Dedifferentiated amniotic fluid mesenchymal stem cell (primary cell): ENCODE measurements around the gene LCN1.
"Not testable (repeated sequence)": the region's sequence is repeated elsewhere in the genome, so short reads cannot be mapped to it uniquely, and the experiment has no call there.

Experiments
- DNase-seq: peaks from one replicate; pipeline ENCODE4 v3.0.0-alpha.2; 2016; ENCODE audit errors: extremely low spot score

LCN1 gene

DNA sequence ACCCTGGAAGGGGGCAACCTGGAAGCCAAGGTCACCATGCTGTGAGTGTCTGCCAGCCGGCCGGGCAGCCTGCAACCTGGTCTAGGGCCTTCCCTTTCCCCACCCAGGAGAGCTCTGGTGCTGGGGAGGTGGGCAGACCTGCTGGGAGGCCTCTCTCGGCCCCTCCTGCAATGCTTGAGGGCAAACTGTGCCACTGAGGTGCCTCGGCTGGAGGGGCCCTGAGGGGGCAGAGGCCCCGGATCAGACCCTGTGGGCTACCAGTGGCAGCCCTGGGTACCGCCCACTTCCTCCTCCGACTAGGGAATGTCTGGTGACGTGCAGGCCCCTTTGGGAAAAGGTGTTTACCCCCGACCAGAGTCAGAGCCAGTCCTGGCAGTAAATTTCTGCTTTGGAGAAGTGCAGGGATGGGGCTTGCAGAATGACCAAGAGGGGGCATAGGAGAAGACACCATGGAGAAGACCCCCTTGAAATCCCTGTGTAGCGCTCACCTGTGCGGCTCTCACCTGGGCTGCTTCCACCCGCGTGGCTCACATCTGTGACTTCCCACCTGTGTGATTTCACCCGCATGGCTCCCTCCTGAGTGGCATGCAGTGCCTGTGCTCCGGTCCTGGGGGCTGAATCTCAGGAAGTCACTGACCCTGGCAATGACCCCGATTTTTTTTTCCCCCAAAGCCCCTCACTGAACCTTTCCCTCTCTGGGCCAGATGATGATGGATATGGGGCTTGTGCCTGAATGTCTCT lies 1.1 kb downstream of the LCN1 start:
- no peak for DNase-seq

DNA sequence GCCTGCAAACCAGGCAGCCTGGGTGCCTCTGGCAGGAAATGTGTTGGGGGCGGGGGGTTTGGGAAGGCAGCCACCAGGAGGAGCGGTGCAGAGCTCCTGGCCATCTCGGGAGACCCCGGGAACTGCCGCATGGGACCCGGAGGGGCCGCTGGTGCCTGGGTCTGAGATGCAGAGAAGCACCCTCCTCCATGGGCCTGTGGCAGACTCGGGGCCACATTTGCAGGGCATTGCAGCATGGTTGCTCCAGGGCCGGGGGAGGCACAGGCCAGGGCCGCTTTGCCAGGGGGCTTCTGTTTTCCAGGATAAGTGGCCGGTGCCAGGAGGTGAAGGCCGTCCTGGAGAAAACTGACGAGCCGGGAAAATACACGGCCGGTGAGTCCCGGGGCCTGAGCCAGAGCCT lies 1.7 kb downstream of the LCN1 start:
- no peak for DNase-seq

DNA sequence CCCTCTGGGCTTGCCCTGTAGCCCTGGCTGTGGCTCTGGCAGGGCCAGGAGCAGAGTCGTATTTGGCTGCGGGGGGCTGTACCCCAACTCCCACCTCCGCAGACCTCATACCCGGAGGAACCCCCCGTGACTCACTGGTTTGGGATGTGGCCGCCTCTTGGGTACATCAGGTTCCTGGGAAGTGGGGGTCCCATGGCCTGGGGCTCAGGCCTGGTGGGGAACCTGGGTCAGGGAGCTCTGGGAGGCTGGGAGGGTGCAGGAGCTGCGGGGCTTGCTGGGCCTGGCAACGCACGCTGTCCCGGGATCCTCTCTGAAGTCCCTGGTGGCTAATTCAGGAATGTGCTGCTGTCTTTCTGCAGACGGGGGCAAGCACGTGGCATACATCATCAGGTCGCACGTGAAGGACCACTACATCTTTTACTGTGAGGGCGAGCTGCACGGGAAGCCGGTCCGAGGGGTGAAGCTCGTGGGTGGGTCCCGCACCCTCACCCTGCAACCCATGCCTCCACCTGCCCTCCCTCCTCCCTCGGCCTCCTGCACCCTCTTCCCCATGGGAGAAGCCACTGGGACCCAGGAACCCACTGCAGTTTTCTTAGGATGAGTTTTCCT lies 2.4 kb downstream of the LCN1 start:
- no peak for DNase-seq

DNA sequence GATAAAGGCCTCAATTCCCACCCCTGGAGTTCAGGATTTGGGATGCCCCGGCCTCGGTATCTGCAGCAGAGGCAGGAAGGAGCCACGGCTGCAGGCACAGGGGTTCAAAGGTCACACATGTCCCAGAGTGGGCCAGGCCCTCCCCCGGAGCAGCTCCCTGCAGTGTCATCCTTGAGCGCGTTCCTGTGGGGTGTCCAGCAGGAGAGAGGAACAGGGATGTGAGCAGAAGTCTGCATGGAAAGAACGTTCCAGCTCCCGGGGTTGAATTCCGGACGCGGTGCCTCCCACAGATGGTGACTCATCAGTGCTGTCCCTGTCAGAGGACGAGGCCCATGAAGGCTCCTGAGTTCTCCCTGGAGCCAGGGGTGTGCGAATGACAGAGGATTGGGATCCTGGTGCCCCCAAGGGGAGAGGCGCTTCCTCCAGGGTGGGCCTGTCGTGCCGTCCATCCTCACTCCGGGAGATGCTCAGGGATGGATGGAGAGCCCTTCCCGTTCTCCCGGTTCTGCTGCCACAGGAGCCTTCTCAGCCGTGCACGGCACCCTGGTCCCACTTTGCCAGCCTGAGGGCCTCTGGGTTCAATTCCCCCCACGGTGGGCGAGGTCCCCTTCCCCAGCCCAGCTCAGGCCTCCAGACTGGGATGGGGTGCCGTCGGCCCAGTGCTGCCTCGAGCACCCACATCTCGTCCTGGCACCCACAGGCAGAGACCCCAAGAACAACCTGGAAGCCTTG lies 3.1 kb downstream of the LCN1 start:
- no peak for DNase-seq

DNA sequence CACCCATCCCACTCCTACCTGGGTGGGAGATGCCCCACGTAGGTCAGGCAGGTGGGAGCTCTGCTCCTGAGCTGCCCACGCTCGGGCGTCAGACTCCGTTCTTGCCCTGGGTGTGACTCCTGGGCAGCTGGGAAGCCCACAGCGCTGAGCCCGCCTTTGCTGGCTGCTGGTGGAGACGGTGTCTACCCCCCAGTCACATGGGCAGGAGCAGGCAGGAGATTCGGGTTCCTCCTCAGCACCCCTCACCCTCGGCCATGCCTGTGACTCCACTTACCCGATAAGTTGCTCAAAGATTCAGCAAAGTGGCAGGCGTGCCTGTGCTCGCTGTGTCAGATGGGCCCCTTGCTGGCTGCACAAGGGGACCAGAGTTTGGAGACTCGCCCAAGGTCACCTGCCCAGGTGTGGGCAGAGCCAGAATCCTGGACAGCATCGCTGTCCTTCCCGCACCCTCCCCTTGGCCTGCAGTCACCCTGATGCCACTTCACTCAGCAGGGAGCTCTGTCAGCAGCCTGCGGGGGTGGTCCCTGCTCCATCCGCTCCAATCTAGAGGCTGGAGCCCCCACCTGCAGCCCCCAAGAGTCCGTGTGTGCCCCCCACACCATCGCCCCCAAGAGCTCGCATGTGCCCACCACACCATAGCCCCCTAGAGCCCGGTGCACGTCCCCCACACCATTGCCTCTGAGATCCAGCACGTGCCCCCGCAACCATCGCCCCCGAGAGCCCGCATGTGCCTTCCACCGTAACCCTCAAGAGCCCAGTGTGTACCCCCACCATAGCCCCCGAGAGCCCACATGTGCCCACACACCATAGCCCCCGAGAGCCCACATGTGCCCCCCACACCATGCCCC lies 4.2 kb downstream of the LCN1 start:
- DNase-seq, result no peak

DNA sequence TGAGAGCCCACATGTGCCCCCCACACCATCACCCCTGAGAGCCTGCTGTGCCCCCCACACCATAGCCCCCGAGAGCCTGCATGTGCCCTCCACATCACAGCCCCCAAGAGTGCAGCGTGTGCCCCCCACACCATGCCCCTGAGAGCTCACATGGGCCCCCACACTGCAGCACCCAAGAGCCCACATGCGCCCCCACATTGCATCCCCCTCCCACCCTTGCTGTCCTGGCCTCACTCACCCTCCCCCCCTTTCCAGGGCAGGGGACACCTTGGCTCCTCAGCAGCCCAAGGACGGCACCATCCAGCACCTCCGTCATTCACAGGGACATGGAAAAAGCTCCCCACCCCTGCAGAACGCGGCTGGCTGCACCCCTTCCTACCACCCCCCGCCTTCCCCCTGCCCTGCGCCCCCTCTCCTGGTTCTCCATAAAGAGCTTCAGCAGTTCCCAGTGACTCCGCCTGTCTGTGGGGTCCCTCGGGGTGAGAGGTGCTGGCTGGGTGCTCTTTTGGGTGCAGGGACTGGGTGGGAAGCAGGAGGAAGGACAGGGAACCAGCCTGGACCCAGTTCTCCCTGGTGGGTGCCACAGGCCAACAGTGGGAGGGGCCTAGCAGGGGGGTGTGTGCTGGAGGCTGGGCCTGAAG lies 5.0 kb downstream of the LCN1 start:
- no peak for DNase-seq

DNA sequence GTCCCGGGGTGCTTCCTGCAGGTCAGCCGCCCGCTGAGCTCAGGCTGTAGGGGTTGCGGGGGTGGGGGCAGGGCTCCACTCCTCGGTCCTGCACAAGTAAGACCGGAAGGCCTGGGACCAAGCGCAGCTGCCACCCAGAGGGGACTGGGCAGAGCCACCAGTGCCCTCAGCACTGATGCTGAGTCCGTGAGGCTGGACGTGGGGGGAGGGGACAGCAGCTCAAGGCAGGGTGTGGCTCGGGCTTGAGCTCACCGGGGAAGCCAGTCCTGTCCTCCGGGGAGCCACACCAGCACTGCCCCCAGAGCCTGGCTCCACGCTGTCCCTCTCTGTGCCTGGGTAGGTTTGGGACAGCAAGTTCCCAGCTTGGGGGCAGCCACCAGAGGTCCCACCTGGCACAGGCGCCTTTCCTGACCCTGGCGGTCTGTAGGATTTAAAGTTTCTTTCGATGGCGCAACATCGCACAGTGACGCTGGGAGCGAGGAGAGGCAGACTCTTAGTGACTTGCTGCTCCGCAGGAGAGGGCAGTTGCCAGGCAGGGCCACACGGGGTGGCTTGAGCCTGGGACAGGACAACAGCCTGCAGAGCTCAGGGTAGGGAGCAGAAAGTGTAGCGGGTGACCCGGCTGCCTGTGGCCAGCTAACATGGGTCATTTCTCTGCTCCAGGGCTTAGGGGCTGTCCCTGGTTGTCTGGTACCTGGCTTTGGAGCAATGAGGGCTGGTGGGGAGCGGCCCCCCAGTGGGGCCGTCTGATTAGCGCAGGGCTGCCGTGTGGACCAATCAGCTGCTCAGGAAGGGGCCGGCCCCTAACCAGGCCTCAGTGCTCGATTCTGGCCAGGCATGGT lies 5.7 kb downstream of the LCN1 start:
- DNase-seq, result no peak

DNA sequence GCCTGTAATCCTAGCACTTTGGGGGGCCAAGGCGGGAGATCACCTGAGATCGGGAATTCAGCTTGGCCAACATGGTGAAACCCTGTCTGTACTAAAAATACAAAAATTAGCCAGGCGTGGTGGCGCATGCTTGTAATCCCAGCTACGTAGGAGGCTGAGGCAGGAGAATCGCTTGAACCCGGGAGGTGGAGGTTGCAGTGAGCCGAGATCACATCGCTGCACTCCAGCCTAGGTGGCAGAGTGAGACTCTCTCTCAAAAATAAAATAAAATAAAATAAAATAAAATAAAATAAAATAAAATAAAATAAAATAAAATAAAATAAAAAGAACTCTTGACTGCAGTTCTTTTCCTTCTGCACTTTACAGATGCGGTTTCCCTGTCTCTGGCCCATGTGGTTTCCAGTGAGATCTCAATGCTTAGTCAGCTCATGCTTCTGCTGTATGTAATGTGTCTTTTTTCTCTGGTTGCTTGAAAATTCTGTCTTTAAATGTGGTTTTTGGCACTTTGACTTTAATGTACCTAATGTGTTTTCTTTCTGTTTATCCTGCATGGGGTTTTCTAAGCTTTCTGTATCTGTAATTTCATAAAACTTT lies 7.7 kb downstream of the LCN1 start:
- DNase-seq, result not testable (repeated sequence)

DNA sequence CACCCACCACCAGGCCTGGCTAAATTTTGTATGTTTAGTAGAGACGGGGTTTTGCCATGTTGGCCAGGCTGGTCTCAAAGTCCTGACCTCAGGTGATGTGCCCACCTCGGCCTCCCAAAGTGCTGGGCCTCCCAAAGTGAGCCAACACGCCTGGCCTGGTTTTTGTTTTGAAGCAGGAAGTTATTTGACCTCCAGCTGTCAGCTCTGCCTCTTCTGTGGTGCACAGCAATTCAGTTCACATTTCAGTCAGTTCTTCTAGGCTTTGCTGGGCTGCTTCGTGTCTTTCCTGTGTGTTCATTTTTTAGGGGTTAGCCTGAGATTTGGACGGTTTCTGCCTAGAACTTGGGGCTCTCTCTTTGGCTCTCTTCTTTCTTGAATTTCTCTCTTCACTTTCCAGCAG lies 8.9 kb downstream of the LCN1 start:
- no peak for DNase-seq

DNA sequence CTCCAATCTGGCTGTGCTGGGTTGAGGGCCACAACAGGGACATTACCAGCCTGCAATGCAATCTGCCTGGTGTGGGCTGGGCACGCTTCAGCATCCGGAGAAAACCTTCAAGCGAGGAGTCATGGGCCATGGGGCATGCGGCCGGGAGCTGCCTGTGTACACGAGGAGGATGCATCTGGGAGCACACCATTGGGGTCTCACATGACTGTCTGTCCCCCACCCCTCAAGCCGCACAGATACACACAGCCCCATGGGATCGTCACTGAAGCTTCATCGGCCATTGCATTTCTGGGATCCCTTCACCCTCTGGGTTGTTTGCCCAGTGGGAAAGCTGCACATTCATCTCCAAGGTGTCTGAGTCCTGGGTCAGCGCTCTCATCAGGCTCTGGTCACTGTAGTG lies 9.9 kb downstream of the LCN1 start:
- DNase-seq, result no peak

DNA sequence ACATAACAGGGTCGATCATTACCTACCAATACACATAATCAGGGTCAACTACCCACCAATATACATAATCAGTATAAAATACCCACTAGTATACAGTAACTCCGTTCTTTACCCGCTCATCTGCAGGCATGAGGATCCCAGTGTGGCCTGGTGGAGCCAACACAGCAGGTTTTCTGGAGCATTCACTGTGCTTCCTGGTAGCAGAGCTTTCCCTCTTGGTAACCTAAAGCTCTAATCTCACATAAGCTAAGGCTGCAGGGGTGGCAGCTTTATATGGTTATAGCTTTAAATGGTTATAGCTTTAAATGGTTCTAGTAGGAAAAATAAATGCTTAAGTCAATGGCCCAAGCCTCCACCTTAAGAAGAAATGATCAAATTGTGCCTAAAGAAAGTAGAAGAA lies 11.9 kb downstream of the LCN1 start:
- no peak for DNase-seq

DNA sequence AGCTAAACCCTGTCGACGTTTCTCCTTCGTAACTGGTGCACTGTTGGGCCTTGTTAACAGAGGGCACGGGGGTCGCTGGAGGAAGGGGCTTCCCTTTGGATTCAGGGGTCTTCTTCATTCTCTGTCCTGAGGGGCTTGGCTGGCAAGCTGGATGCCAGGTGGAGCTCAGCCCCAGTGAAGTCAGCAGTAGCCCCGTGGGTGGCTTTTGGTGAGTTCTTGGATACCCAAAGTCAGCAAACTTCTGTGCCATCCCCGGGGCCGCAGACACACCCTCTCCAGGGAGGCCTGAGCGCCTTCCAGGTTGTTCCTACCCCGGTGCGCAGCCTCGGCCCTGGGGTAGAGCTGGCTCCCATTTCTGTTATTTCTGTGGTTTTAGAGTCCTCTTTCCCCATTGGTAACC lies 12.4 kb downstream of the LCN1 start:
- DNase-seq, result no peak

DNA sequence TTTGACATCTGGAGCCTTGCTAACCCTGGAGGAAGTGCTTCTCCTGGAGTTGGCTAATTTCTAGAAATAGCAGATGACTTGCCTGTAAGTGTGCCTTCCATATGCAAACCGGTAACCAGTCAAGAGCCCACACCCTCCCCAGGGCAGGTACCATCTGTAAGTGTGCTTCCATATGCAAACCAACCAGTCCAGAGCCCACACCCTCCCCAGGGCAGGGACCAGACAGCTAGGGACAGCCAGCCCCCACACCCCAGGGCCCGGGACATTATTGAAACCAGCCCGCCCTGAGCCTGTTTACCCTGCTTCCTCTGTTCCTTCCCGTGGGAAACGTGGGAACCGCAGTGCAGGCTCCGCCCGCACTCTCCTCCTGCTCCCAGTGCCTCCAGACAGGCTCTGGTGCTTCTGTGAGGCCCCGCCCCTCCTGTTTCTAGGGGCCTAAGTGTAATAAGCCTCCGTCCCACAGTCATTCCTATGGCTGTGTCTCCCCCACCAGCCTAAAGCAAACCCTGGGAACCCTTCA lies 13.0 kb downstream of the LCN1 start:
- not testable (repeated sequence) for DNase-seq

DNA sequence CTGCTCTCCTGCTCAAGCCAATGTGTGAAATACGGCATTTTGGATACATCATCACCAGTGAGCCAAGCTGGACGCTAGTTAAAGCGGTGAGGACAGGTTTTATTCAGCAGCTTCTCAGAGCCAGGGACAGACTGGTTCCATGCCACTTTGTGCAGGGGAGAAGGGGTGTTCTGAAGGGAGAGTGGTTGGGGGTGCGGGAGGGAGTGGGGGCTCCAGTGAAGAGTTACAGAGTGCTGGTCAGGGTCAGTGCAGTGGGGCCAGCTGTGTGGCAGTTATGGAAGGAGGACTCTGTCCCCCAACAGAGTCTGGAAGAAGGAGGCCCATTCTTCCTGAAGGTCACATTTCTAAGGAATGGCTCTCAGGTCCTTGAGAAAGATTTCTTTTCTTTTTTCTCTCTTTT lies 13.6 kb downstream of the LCN1 start:
- not testable (repeated sequence) for DNase-seq

DNA sequence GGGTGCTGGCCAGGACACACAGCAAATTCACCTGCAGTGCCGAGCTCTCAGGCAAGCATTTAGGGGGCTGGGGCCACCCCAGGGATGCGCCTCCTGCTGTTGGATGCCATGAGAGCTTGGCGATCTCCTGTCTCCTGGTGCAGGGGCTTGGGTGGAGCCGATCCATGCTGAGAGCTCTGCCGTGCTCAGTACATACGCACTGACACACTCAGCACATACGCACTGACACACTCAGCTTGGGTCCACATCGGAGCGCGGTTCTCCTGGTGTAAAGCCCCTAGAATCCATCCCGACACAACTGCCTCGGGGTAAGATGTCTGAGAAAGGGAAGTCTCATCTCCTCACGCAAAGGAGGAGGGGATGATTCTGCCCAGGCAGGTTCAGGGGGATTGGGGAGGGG lies 14.4 kb downstream of the LCN1 start:
- not testable (repeated sequence) for DNase-seq

DNA sequence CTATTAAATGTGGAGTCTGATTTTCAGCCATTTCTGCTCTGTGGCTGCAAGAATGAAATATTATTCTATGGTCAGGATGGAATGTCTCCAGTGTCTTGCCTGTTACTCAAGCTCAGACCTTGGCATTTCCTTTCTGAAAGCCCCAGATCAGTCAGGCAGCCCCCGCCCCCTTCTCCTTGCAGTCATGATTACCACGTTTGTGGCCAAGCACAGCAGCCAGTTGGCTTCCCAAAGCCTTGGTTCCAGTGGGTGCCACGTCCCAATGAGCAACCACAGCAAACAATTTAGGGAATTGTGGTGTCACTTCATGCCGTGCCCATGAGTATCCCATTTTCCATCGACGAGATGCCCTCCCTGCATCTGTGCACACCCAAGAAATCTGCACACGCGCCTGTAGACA lies 15.0 kb downstream of the LCN1 start:
- peak; percentile 44 for DNase-seq

DNA sequence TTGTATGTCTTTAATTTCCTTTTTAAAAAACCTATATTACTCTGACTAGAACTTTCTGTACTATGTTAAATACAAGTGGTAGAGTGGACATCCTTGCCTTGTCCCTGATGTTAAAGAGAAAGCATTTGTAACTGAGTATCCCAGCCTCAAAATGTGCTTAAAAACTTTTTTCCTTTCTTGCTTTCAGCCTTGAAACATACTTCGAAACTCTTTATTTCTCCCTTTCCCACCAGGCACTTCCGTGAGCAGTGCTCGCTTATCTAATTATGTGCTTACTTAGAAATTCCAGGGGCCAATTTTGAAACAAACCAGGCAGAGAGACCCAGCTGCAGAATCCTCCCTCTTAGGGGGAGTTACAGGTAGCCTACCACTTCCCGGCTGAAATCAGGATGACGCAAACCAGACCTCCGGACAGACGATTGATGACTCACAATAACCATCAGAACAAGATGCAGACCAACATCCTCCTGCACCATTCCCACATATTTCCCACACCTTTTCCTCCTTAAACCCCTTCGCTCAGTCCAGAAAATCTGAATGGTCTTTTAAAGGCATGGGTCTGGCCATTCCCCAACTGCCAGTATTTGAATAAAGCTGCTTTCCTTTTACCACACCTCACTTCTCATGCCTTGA lies 22.1 kb downstream of the LCN1 start:
- not testable (repeated sequence) for DNase-seq

DNA sequence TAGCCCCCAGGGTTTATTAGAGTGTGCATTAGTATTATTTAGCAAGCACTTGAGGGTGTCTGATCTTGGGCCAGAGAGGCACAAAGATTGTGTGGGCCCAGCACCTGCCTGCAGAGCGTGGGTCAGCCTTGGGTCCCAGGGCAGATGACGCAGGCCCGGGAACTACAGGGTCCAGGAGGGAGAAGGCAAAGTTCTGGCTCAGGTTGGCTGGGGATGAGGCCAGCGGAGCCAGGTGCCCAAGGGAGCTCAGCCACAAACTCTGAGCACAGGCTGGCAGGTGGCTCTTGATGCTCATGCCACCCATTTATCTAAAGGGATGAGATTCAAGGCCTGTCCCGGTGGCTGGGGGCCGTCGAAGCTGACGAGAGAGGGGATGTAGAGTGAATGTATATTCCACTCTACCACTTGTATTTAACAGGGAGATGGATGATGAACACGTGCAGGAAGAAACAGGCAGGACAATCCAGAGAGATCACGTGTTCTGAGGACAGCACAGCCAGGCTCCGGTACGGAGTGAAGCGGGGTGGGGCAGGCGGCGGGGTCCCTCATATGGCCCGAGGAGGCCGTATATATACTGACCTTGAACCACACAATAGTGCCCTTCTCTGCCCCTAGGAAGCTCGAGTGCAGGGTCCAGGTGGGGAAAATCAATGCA lies 23.9 kb downstream of the LCN1 start:
- no peak for DNase-seq

DNA sequence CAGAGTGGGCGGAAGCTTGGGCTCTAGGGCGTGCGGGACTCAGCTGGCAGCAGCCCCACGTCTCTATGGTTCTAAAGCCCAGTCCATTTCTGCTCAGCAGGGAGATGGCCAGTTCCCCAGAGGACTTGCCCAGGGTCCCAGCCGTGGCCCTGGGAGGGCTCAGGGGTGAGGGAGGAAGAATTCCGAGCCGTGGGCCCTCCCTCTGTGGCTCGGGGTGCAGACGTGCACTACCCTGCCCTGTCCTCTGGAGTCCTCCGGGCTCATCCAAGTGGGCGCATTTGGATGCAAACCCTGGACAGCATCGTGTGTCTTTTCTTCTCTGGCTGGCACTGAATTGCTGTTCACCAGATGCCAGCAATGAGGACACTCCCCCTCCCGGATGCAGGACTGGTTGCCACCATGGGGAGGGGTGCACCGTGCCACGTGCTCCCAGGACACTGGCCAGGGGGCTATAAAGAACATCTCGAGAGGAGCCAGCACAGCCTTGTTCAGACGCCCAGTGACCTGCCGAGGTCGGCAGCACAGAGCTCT lies 24.5 kb downstream of the LCN1 start, which contains the start of gene OBP2A:
OBP2A (plus strand) TSS at position 481 of the 531 bp plus-strand sequence. CDS start 55 bp downstream, outside the sequence.
- not testable (repeated sequence) for DNase-seq
